DMS 273 (cell line): ENCODE results near the gene VWA5A.
"Not testable (repeated sequence)": the region's sequence is repeated elsewhere in the genome, so short reads cannot be mapped to it uniquely, and the experiment has no call there.

Experiments used
- DNase-seq: peaks from one replicate; lab custom pipeline; 2025; ENCODE audit not compliant: unreplicated experiment; lab: John Stamatoyannopoulos, UW

The VWA5A gene

DNA sequence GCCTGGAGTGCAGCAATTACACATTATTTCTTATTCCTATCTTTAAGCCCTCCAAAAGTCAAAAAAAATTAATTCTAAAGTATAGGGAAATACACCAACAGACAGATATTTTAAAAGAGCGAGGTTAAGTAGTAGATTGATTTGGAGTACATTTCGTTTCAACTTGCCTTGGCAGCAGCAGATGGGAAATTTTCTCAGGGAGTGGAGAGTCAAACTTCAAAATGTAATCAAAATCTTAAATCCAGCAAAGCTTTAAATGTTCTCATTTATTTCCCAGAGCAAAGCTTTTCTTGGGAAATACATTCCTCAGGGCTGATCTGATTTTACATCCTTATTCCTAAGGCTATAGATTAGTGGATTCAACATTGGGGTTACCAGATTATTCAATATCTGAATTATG is 21.9 kb upstream of the VWA5A start:
- no peak for DNase-seq

DNA sequence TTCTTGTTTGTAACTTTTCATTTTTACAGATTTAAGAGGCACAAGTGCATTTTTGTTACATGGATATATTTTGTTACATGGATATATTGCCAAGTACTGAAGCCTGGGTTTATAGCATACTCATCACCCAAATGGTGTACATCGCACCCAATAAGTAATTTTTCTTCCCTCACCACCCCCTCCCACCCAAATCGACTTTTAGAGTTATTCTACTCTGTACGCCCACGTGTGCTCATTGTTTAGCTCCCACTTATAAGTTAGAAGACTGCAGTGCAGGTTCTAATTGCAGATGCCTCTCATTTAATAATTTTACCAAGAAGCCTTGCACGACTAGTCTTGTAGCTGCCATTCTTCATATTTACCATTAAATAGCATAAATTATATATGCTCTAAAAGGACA is 20.5 kb upstream of the VWA5A start:
- DNase-seq: no peak

DNA sequence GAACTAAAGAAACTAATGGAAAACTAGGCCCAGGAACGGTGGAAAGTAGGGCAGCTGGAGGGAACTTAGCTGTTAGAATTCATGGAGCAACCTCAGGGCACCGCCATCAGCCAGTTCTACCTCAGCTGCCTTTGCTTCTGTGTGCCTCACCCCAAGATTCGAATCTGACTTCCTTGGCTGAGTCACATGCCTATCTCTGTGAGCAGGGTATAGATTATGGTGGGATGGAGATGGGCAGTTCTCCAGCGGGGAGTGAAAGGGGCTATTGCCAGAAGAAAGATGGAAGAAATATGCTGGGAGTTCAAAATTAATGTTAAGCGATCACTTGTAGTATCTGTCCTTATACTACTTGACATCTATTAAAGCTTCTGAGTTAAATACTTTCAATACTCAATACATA is 18.9 kb upstream of the VWA5A start:
- DNase-seq: no peak

DNA sequence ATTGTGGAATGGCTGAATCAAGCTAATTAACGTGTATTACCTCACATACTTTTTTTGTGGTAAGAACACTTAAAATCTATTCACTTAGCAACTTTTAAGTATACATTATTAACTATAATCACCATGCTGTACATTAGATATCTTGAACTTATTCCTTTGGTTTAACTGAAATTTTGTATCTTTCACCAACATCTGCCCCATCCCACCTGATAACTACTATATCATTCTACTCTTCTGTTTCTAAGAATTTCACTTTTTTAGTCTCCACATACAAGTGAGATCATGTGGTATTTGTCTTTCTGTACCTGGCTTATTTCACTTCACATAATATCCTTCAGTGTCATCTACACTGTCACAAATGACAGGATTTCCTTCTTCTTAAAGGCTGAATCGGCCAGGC is 17.1 kb upstream of the VWA5A start:
- DNase-seq: no peak

DNA sequence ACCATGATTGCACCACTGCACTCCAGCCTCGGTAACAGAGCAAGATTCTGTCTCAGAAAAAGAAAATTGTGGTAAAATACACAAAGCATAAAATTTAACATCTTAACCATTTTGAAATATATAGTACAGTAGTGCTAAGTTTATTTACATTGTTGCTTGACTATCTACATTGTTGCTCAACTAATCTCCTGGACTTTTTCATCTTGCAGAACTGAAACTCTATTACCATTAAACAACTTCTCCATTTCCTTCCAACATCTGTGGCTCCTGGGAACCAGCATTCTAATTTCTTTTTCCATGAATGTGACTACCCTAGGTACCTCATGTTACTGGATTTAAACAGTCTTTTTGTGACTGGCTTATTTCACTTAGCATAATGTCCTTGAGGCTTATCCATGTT is 13.5 kb upstream of the VWA5A start:
- DNase-seq: no peak

DNA sequence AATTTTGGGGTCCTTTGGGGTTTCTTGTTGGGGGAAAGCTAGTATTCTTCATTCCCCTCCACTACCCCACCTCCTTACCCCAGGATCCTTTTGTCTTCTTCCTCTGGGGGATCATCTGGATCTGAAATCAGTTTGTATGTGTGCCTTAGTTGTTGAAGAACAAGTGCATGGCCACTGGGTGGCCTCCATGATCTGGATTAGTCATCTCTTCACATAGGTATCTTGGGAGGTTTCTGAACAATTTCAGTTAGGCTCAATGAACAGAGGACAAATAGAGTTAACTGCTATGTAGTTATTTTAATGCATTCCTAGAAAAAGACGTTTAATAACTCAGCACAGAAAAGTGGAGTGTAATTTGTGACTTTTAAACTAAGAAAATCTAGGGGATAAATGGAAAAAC is 7.1 kb upstream of the VWA5A start:
- peak; percentile 27 for DNase-seq

DNA sequence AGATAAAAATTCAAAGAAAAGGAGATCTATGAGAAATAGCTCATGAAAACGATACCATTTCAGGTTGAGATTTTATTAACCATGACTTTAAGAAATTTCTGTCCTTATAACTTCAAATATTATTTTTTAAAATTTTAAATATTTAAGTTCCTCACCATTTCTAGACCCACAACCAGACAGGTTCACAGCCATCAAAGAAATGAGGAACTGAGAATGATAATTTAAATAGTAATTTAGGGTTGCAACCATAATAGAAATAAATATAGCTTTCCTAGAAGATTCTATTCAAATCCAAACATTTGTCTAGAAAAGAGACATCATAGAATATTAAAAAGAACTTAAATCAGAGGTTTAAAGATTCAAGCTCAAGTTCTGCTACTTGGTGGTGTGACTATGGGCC is 5.9 kb upstream of the VWA5A start:
- no peak for DNase-seq

DNA sequence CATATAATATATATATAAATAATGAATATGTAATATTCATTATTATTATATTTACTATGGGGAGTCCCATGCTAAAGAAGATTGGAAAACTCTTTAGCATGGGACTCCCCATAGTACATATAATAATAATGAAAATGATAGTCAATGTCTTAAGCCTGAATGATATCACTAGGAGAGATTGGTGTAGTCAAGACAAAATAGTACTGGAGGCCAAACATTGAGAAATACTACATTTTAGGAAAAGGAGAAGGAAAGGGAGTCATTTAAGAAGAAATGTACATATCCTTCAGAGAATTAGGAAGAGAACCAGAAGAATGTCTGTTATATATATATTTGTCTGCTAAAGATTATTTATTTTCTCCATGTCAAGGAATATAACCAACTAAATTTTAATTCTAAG is 5.0 kb upstream of the VWA5A start:
- no peak for DNase-seq

DNA sequence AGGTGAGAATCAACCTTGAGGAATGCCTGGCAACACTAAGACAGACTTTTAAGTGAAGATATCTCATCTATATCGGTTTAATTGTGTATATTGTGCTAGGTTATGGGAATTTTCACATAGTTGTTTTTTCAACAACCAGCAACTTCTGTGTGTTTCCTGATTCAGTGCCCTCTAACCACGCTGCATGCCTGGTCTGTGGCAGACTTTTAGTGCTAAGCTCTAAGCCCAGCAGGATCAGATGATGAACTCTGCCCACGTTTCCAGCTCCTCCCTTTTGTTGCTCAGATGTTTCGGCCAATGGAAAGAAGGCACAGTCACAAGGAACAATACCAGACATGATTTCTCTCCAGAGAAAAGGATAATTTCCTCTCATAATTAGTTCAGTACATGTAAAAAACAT is 1.4 kb upstream of the VWA5A start:
- DNase-seq: peak; percentile 0

DNA sequence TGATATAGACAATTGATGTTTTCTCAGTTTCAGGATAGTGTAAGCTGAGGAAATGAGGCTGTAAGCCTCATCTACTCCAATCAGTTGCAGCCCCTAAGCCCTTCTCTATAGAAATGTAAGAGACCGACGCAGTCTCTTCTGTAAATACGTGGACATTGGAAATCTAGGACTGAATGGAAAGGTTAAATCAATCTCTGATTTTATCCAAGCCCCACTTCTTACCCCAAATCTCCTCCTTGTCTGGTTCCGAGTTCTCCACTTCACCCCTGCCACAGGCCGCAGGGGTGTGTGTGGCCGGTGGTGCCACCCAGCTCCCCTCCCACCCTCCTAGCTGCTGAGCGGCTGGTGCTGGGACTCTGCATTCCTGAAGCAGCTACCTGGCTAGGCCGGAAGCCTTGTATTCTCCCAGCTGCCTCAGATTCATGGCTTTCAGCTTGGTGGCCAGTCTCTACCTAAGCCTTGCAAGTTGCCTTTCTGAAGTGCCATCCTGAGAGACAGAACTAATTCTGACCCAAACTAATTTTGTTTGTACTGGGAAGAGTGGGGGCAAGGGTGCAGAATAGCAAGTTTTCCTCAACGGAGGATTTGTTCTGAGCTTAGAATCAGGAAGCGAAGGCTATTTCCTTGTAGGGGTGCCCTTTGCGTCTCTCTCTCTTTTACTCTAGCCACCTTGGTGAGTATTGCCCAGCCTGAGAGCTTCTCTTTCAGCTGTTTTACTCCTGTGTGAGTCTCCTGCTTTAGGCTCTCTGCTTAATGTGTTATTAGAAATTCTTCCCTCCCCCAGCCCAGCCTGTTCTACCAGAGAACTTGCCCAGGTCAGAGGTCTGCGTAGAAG is 749 bp downstream of the VWA5A start:
- no peak for DNase-seq

DNA sequence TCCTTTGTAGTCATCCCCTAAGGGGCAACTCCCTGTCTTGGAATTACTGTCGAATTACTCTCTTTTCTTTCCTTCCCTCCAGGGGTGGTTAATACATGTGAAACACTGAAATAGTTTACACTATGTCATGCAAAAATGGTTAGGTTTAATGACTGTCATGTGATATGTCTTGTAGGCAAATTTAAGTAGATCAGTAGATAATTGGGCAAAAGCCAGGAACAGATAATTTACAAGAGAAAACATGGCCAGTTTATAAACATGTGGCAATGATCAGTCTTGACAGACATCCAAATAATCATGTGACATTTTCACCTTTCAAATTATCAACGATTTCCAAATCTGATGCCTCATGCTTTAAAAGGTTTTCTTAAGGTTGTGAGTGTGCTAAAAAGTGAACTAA is 3.9 kb downstream of the VWA5A start:
- DNase-seq: no peak

DNA sequence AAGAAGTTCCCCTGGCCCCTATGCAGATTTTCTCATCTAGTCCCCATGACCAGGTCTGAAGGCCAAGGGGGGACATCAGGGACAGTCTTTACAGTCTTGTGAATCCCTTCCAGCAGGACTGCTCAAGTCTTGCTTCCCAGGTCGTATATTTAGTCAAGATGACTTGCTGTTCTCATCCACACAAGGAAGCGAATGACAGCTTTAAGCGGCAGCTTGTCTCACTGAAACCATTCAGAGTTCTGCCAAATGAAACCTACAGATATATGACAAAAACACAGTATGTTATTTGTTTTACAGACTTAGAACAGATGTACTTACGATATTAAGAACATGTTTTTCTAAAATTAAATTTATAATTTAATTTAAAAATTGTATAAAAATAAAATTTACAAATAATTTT is 5.6 kb downstream of the VWA5A start:
- no peak for DNase-seq

DNA sequence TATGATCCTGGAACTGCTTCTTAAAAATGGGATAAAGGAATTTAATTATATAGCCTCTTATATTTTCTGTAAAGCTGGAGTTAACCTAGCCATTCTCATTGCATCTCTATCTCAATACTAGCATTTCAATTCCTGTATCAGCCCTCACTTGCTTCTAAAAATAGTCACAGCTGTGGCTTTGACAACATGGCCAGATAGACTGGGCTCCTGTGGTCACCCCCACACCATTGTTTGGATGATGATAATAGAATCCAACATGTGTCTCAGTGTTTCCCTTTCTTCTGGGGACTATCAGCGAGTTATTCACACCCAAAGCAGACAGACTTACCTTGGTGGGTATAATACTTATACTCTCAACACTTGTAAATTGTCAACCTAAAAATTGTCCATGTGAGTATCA is 6.9 kb downstream of the VWA5A start:
- no peak for DNase-seq

DNA sequence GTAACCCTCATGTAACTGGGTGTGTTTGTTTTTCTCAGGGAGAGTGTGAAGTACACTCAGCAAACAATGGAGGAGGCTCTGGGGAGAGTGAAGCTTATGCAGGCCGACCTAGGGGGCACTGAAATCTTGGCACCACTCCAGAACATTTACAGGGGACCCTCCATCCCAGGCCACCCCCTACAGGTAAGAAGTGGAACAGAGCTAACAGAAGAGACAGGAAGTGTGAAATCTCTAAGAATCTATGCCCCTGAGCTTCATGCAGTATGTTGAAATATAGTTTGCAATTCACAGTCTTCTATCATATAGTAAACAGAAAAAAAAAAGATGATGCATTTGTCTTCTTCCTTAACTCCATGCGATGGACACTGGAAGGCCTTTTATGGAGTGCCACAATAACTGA is 8.4 kb downstream of the VWA5A start:
- peak; percentile 2 for DNase-seq

DNA sequence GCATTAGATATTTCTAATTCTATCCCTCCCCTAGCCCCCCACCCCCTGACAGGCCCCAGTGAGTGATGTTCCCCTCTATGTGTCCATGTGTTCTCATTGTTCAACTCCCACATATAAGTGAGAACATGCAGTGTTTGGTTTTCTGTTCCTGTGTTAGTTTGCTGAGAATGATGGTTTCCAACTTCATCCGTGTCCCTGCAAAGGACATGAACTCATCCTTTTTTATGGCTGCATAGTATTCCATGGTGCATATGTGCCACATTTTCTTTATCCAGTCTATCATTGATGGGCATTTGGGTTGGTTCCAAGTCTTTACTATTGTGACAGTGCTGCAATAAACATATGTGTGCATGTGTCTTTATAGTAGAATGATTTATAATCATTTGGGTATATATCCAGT is 11.9 kb downstream of the VWA5A start:
- DNase-seq: not testable (repeated sequence)

DNA sequence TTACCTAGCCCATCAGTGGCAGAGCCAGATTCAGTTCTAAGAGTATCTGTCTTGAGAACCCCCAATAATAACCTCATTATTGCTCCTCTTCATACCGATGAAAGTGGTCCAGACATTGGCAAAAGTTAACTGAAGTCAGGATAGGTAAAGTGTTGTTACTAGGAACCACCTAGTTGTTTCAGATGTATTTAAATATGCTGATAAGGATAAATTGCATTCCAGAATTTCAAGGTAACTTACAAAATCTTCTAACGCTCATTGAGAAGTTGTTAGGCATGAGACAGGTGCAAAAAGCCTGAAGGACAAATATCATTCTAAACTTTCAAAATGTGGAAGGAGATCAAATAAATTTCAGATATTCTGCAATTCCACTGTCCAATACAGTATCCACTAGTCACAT is 27.8 kb downstream of the VWA5A start:
- no peak for DNase-seq

DNA sequence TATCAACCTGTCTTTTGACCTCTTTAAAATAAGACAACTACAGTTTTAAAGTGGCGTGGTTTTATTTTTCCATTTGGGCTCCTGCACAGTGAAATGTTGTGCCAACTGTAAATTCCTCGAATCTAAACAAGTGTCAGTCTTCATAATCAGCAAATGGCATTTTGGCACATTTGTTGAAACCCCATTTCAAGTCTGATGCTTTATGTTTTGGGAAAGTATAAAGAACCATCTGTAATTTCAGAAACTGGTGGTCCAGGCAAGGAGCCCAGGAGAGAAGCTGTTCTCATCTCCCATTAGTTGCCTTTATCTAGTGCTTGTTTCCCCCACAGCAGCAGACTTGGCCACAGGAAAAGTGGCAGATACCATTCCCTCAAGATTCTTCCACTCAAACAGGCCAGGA is 32.7 kb downstream of the VWA5A start:
- no peak for DNase-seq

DNA sequence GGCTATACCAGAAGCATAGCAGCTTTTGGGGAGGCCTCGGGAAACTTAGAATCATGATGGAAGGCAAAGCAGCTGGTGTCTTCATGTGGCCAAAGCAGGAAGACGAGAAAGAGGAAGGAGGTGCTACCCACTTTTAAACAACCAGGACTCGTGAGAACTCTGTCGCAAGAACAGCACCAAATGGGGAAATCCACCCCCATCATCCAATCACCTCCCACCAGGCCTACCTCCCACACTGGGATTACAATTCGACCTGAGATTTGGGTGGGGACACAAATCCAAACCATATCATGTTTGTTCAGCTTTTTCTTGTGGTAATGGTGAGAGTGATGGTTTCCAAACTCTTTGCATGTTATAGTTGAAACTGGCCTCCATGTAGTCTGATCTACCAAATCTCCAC is 35.4 kb downstream of the VWA5A start:
- DNase-seq: no peak

DNA sequence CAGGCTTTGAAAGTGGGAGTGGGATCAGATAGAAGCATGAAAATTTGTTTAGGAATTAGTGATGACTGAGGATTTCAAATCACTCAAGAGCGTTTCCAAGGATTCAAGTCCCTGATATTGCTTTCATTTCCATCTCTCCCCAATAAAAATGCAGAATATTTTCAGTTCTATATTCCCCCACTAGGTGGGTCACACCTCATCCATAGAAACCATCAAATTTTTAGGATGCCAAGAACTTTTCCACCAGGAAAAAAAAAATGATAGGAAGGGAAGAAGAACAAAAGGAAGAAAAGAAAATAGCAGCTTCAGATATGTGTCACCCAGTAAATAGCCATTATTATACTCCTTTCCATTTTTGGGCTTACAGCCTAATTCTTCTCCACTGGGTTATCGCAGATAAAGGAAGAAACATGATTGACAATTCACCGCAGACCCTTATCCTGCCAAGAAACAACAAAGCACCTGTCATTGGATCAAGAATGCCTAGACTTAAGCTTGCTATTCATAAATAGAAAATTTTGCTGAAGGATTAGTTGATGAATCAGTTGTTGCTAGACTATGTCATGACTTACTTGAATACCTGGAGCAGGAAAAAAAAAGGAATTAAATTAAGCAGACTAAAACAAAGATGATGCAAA is 37.6 kb downstream of the VWA5A start:
- no peak for DNase-seq

DNA sequence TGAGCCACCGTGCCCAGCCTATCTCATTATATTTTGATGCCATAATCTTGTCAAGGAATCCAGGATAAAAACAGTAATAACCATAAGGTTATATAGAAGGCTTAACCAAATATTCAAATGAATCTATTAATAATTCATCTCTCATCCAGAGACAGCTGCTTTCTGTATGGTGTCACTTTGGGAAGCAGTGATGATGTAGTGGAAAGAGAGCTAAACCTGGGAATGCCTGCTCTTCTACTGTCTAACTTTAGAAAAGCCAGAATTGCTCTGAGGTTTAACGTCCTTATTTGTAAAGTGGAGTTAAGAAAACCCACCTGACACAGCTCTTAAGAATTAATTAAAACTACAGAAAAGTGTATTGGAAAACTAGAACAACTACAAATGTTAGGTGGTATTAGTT is 38.6 kb downstream of the VWA5A start:
- DNase-seq: no peak

DNA sequence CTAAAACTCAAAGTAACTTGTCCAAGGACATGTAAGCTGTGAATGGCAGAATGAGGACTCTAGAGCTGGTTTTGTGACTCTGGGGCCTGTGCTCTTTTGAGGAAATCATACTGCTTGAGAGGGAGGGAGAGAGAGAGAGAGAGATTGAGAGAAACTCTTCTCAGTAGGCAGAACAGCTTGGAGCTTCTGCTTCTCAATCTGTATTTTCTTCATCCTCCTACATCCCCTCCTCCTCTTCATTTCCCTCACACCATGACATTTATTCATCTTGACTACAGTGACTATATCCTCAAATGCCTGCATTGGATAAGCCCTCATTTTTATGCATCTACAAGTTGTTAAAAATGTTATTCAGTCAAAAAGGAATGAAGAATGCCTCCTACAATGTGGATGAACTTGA is 44.2 kb downstream of the VWA5A start:
- DNase-seq: no peak

DNA sequence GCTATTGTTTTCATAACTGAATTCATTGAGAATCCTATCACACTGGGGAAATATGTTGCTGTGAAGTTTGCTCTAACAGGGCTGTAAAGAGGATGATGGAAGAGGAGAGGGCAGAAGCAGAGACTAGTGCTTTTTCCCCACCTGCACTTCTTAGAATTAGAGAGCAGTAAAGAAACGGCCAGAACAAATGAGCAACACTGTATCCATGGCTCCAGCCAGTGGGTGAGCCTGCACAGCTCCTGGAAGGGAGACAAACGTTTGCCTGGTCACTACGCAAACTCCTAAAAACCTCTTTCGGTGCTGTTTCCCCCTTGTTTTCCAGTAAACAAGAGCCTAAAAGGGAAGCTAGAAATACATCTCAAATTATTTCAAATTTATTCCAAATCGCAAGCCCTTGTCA is 45.7 kb downstream of the VWA5A start:
- DNase-seq: no peak

DNA sequence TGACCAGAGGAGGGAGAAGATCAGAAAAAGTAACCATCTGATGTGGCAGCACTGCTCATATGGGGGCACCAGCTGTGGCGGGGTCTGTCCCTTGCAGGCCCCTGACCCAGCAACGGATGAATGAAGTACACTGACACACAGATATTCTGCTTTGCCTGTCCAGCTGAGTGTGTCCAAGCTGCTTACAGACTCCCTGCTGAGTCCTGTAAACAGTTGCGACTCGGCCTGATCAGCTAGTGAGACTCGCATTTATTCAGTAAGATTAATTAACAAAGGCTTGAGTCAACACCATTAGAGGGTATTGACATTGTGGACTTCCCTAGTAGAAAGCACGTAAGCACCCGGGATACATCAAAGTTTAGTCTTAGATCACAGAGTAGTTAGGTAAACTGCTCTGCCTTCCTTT is 52.6 kb downstream of the VWA5A start:
- no peak for DNase-seq
